ENCODE data around the gene UCKL1.
"Not testable (repeated sequence)": the region's sequence is repeated elsewhere in the genome, so short reads cannot be mapped to it uniquely, and the experiment has no call there.

DNA sequence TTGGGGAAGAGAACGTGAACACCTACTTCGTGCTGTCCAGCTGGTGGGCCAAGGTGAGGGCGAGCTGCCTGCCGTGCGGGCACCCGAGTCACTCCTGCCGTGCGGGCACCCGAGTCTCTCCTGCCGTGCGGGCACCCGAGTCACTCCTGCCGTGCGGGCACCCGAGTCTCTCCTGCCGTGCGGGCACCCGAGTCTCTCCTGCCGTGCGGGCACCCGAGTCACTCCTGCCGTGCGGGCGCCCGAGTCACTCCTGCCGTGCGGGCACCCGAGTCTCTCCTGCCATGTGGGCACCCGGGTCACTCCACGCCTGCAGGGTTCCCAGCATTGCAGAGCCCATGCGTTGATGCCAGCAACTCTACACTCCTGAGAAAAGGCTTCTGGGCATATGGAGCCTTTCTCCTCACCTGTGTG is 26.7 kb downstream of the UCKL1 start:
- TF ChIP-seq, protein P1, sequence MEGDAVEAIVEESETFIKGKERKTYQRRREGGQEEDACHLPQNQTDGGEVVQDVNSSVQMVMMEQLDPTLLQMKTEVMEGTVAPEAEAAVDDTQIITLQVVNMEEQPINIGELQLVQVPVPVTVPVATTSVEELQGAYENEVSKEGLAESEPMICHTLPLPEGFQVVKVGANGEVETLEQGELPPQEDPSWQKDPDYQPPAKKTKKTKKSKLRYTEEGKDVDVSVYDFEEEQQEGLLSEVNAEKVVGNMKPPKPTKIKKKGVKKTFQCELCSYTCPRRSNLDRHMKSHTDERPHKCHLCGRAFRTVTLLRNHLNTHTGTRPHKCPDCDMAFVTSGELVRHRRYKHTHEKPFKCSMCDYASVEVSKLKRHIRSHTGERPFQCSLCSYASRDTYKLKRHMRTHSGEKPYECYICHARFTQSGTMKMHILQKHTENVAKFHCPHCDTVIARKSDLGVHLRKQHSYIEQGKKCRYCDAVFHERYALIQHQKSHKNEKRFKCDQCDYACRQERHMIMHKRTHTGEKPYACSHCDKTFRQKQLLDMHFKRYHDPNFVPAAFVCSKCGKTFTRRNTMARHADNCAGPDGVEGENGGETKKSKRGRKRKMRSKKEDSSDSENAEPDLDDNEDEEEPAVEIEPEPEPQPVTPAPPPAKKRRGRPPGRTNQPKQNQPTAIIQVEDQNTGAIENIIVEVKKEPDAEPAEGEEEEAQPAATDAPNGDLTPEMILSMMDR (IDR thresholded peaks at IDR 0.05; ENCODE audit: poor library complexity), result not testable (repeated sequence)
- TF ChIP-seq EZH2phosphoT487 (IDR thresholded peaks at IDR 0.05; ENCODE audit: low read depth, severe bottlenecking, unreplicated experiment), result not testable (repeated sequence)

All from hepatocyte (in vitro differentiated cells).